ENCODE data around the gene TC2N.
"Not testable (repeated sequence)": the region's sequence is repeated elsewhere in the genome, so short reads cannot be mapped to it uniquely, and the experiment has no call there.

TC2N gene

GRCh38 chr14:91754819-91755218 is 112.5 kb downstream of the TC2N start:
- no peak for DNase-seq (ENCODE audit: low read depth in 2 of 2)

GRCh38 chr14:91754185-91754584 is 113.2 kb downstream of the TC2N start:
- DNase-seq (ENCODE audit: low read depth in 2 of 2): no peak

- DNase-seq (ENCODE audit: low read depth in 2 of 2): no peak
These were observed 113.7 kb downstream of the TC2N start for GRCh38 chr14:91753501-91754128.

GRCh38 chr14:91752961-91753360 is 114.4 kb downstream of the TC2N start:
- DNase-seq (ENCODE audit: low read depth in 2 of 2): no peak

- no peak for DNase-seq (ENCODE audit: low read depth in 2 of 2)
These were observed 115.6 kb downstream of the TC2N start for GRCh38 chr14:91751719-91752118.

GRCh38 chr14:91750634-91751198 is 116.6 kb downstream of the TC2N start:
- no peak for DNase-seq (ENCODE audit: low read depth in 2 of 2)

- no peak for DNase-seq (ENCODE audit: low read depth in 2 of 2)
These were observed 117.5 kb downstream of the TC2N start for GRCh38 chr14:91749868-91750267.

- no peak for DNase-seq (ENCODE audit: low read depth in 2 of 2)
These were observed 119.3 kb downstream of the TC2N start for GRCh38 chr14:91748049-91748448.

GRCh38 chr14:91745344-91745743 is 122.0 kb downstream of the TC2N start:
- DNase-seq (ENCODE audit: low read depth in 2 of 2): no peak

- no peak for DNase-seq (ENCODE audit: low read depth in 2 of 2)
These were observed 123.3 kb downstream of the TC2N start for GRCh38 chr14:91744068-91744480.

- DNase-seq (ENCODE audit: low read depth in 2 of 2): no peak
These were observed 124.1 kb downstream of the TC2N start for GRCh38 chr14:91743305-91743653.

- no peak for DNase-seq (ENCODE audit: low read depth in 2 of 2)
These were observed 124.6 kb downstream of the TC2N start for GRCh38 chr14:91742621-91743304.

GRCh38 chr14:91739867-91740266 is 127.5 kb downstream of the TC2N start:
- DNase-seq (ENCODE audit: low read depth in 2 of 2): not testable (repeated sequence)

- no peak for DNase-seq (ENCODE audit: low read depth in 2 of 2)
These were observed 129.7 kb downstream of the TC2N start for GRCh38 chr14:91737619-91738018.

GRCh38 chr14:91732859-91733477 is 134.4 kb downstream of the TC2N start:
- DNase-seq (ENCODE audit: low read depth in 2 of 2): no peak

- no peak for DNase-seq (ENCODE audit: low read depth in 2 of 2)
These were observed 134.9 kb downstream of the TC2N start for GRCh38 chr14:91732439-91732838.

- no peak for DNase-seq (ENCODE audit: low read depth in 2 of 2)
These were observed 135.3 kb downstream of the TC2N start, which contains the start of gene CATSPERB for GRCh38 chr14:91731986-91732385. TSS of gene CATSPERB (minus strand) at chr14:91732086. CDS start at chr14:91729479, 2,607 bp downstream.

GRCh38 chr14:91731018-91731417 is 136.3 kb downstream of the TC2N start:
- DNase-seq (ENCODE audit: low read depth in 2 of 2): no peak

- DNase-seq (ENCODE audit: low read depth in 2 of 2): no peak
These were observed 137.6 kb downstream of the TC2N start for GRCh38 chr14:91729756-91730155.
